Hepatocyte (in vitro differentiated cells): ENCODE results near the gene SLC23A2.

ENCODE experiments used
- EZH2 ChIP-seq: fragments of 200-600 bp; sonication (generic); IDR thresholded peaks from 2 replicates; pipeline ENCODE4 v1.6.1; 2016; ENCODE audit warnings: antibody characterized with exemption, mild to moderate bottlenecking, borderline replicate concordance
- TF ChIP-seq, protein P1 (sequence below): fragments of 200-600 bp; sonication (generic); IDR thresholded peaks from 2 replicates; pipeline ENCODE4 v1.5.1; 2016; ENCODE audit warnings: antibody characterized with exemption, mild to moderate bottlenecking; ENCODE audit not compliant: poor library complexity

DNA sequence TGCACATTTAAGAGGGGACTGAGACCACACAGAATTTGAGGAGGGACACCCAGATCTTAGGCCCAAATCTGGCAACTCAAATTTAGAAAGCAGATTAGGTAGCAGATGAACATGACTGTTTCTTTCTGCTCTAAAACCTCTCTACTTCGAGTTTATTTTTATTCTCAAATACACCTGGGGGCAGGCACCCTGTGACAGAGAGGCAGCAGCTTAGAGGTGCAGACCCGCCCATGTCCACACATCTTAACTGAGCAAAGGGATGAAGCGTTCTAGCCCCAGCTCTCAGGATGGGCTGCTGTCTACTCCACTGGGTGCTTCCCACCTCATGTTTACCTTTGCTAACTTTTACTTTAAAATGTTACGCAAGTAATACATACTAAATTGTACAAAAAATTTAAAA lies 125.0 kb downstream of the SLC23A2 start:
- TF ChIP-seq EZH2: no peak
- TF ChIP-seq, protein P1, sequence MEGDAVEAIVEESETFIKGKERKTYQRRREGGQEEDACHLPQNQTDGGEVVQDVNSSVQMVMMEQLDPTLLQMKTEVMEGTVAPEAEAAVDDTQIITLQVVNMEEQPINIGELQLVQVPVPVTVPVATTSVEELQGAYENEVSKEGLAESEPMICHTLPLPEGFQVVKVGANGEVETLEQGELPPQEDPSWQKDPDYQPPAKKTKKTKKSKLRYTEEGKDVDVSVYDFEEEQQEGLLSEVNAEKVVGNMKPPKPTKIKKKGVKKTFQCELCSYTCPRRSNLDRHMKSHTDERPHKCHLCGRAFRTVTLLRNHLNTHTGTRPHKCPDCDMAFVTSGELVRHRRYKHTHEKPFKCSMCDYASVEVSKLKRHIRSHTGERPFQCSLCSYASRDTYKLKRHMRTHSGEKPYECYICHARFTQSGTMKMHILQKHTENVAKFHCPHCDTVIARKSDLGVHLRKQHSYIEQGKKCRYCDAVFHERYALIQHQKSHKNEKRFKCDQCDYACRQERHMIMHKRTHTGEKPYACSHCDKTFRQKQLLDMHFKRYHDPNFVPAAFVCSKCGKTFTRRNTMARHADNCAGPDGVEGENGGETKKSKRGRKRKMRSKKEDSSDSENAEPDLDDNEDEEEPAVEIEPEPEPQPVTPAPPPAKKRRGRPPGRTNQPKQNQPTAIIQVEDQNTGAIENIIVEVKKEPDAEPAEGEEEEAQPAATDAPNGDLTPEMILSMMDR: no peak
